WTC11 (cell line): ENCODE data around the gene NLGN1. TPM values are rescaled to one million over a fixed set of nuclear protein-coding genes. Genes with fewer than 3 reads are reported as not detected.

Source experiments
- ATAC-seq: fragments of 200-7000 bp; cut with Tn5 transposase; 2 replicates; pipeline ENCODE4 v1.10.0; 2021; ENCODE audit warnings: mild to moderate bottlenecking, moderate library complexity
- CTCF ChIA-PET: fragments of 300-600 bp; sonication (Branson Sonifier 250); formaldehyde crosslinking; loops from one replicate; lab custom pipeline; 2021; ENCODE audit warnings: antibody characterized with exemption; lab: Charles Lee
- POLR2A ChIA-PET: fragments of 350-600 bp; sonication (Branson Sonifier 250); formaldehyde crosslinking; loops from one replicate; lab custom pipeline; 2021; ENCODE audit warnings: antibody characterized with exemption; lab: Charles Lee
- DNase-seq: peaks from one replicate; pipeline ENCODE4 v3.0.0; 2021; ENCODE audit warnings: low spot score
- H3K27ac Mint-ChIP-seq: 2 replicates; pipeline ENCODE4 v1.8.0; 2021; ENCODE audit warnings: mixed read lengths
- H3K27me3 Mint-ChIP-seq: 2 replicates; pipeline ENCODE4 v1.8.0; 2021; ENCODE audit warnings: low read depth, mild to moderate bottlenecking, moderate library complexity, mixed read lengths
- H3K36me3 Mint-ChIP-seq: 2 replicates; pipeline ENCODE4 v1.8.0; 2021; ENCODE audit warnings: mixed read lengths
- H3K4me1 Mint-ChIP-seq: 2 replicates; pipeline ENCODE4 v1.8.0; 2022; ENCODE audit warnings: mixed read lengths
- H3K4me3 Mint-ChIP-seq: 2 replicates; pipeline ENCODE4 v1.8.0; 2021; ENCODE audit warnings: mild to moderate bottlenecking, moderate library complexity, mixed read lengths
- H3K9me3 Mint-ChIP-seq: 2 replicates; pipeline ENCODE4 v1.8.0; 2021; ENCODE audit warnings: mixed read lengths
- ESRRA ChIP-seq: sonication (generic); formaldehyde crosslinking; IDR thresholded peaks from 2 replicates; pipeline ENCODE4 v1.8.1; 2022; ENCODE audit warnings: mild to moderate bottlenecking, missing genetic modification reagents, borderline replicate concordance
- FOXK1 ChIP-seq: sonication (generic); formaldehyde crosslinking; IDR thresholded peaks from 2 replicates; pipeline ENCODE4 v1.8.0; 2022; ENCODE audit warnings: mild to moderate bottlenecking, moderate library complexity, missing genetic modification reagents
- JUN ChIP-seq: sonication (generic); formaldehyde crosslinking; IDR thresholded peaks from 2 replicates; pipeline ENCODE4 v1.8.0; 2023; ENCODE audit warnings: mild to moderate bottlenecking, missing genetic modification reagents
- NR2C2 ChIP-seq: sonication (generic); formaldehyde crosslinking; IDR thresholded peaks from 2 replicates; pipeline ENCODE4 v1.8.0; 2022; ENCODE audit warnings: mild to moderate bottlenecking, missing genetic modification reagents
- RELA ChIP-seq: sonication (generic); formaldehyde crosslinking; IDR thresholded peaks from 2 replicates; pipeline ENCODE4 v1.8.1; 2022; ENCODE audit warnings: missing genetic modification reagents, mild to moderate bottlenecking, borderline replicate concordance
- TCF7 ChIP-seq: sonication (generic); formaldehyde crosslinking; IDR thresholded peaks from 2 replicates; pipeline ENCODE4 v1.8.0; 2022; ENCODE audit warnings: mild to moderate bottlenecking, low read depth, missing genetic modification reagents, moderate library complexity
- TEAD4 ChIP-seq: sonication (generic); formaldehyde crosslinking; IDR thresholded peaks from 2 replicates; pipeline ENCODE4 v1.8.0; 2022; ENCODE audit warnings: mild to moderate bottlenecking, missing genetic modification reagents
- TP53 ChIP-seq: sonication (generic); formaldehyde crosslinking; IDR thresholded peaks from 2 replicates; pipeline ENCODE4 v1.8.1; 2023; ENCODE audit warnings: mild to moderate bottlenecking, missing genetic modification reagents
- ZNF121 ChIP-seq: sonication (generic); formaldehyde crosslinking; IDR thresholded peaks from 2 replicates; pipeline ENCODE4 v1.8.0; 2023; ENCODE audit warnings: missing genetic modification reagents
- ZNF138 ChIP-seq: sonication (generic); formaldehyde crosslinking; conservative IDR thresholded peaks from 2 replicates; pipeline ENCODE4 v1.8.1; 2022; ENCODE audit warnings: mild to moderate bottlenecking, moderate library complexity, missing genetic modification reagents
- total RNA-seq: library from RNA; stranded (reverse); gene quantifications from 3 replicates; pipeline ENCODE4 v1.2.3, GENCODE V29; 2021
- TF ChIP-seq, protein P1 (sequence below): fragments of 250-450 bp; sonication (Bioruptor Pico); conservative IDR thresholded peaks from 2 replicates; pipeline ENCODE4 v1.9.0; 2021; ENCODE audit warnings: mild to moderate bottlenecking
- TF ChIP-seq, protein P2 (sequence below): fragments of 250-450 bp; sonication (Bioruptor Pico); IDR thresholded peaks from 2 replicates; pipeline ENCODE4 v1.9.0; 2021; ENCODE audit warnings: moderate library complexity, mild to moderate bottlenecking, inconsistent platforms, borderline replicate concordance
- TF ChIP-seq, protein P3 (sequence below): sonication (generic); formaldehyde crosslinking; IDR thresholded peaks from 2 replicates; pipeline ENCODE4 v1.8.1; 2023; ENCODE audit warnings: mild to moderate bottlenecking, missing genetic modification reagents
- TF ChIP-seq, protein P4 (sequence below): sonication (generic); formaldehyde crosslinking; IDR thresholded peaks from 2 replicates; pipeline ENCODE4 v1.8.1; 2022; ENCODE audit warnings: low read depth, missing genetic modification reagents, borderline replicate concordance
- TF ChIP-seq, protein P5 (sequence below): fragments of 250-450 bp; sonication (Bioruptor Pico); IDR thresholded peaks from 2 replicates; pipeline ENCODE4 v1.9.0; 2021; ENCODE audit warnings: mild to moderate bottlenecking, borderline replicate concordance
- TF ChIP-seq, protein P6 (sequence below): fragments of 200-600 bp; IDR thresholded peaks from 2 replicates; pipeline ENCODE4 v1.8.0; 2022; ENCODE audit warnings: antibody characterized with exemption
- TF ChIP-seq, protein P7 (sequence below): sonication (generic); formaldehyde crosslinking; IDR thresholded peaks from 2 replicates; pipeline ENCODE4 v1.8.1; 2022; ENCODE audit warnings: low read depth, mild to moderate bottlenecking, moderate library complexity, missing genetic modification reagents, borderline replicate concordance
- TF ChIP-seq, protein P8 (sequence below): sonication (generic); formaldehyde crosslinking; IDR thresholded peaks from 2 replicates; pipeline ENCODE4 v1.8.1; 2023; ENCODE audit warnings: mild to moderate bottlenecking, moderate library complexity, missing genetic modification reagents
- TF ChIP-seq, protein P9 (sequence below): sonication (generic); formaldehyde crosslinking; IDR thresholded peaks from 2 replicates; pipeline ENCODE4 v1.8.1; 2023; ENCODE audit warnings: mild to moderate bottlenecking, missing genetic modification reagents, moderate library complexity

The NLGN1 gene
- total RNA-seq, 1 experiment from 2014 or later = 12.4 TPM

DNA sequence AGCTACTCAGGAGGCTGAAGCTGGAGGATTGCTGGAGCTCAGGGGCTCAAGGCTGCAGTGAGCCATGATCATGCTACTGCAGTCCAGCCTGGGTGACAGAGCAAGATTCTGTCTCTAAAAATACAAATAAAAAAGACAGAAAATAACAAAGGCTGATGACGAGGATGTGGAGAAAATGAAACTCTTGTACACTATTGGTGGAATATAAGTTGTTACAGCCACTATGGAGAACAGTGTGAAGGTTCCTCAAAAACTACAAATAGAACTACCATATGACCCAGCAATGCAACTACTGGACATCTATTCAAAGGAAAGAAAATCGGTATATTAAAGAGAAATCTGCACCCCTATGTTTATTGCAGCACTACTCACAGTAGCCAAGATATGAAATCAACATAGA is 934.8 kb downstream of the NLGN1 start (continued):
- TF ChIP-seq, protein P1, sequence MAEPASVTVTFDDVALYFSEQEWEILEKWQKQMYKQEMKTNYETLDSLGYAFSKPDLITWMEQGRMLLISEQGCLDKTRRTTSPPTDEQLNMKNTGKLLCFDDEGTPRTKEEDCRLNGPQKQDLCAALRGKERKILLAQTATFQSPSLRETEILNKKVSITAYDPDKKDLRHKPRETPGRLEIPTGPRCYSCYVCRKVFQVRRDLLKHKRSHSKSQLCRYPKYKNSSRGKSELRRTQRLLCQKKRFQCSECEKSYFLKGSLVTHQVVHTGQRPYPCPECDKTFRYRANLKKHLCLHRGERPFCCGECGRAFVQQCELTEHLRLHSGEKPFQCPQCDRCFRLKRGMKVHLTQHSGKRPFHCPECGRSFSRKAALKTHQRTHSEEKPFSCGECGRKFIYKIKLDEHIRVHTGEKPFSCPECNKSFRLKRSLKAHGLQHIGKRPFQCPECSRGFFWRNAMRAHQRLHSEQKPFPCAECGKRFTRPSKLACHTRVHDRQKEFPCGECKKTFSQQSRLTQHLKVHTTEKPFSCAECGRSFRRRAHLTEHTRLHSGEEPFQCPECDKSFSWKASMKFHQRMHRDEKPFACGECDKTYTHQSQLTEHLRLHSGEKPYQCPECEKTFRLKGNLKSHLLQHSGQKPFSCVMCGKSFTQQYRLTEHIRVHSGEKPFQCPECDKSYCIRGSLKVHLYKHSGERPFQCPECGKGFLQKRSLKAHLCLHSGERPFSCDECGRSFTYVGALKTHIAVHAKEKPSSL (CRISPR knock-in tag) = no peak
- TF ChIP-seq, protein P2, sequence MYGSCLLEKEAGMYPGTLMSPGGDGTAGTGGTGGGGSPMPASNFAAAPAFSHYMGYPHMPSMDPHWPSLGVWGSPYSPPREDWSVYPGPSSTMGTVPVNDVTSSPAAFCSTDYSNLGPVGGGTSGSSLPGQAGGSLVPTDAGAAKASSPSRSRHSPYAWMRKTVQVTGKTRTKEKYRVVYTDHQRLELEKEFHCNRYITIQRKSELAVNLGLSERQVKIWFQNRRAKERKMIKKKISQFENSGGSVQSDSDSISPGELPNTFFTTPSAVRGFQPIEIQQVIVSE (CRISPR knock-in tag) = no peak
- TF ChIP-seq, protein P3, sequence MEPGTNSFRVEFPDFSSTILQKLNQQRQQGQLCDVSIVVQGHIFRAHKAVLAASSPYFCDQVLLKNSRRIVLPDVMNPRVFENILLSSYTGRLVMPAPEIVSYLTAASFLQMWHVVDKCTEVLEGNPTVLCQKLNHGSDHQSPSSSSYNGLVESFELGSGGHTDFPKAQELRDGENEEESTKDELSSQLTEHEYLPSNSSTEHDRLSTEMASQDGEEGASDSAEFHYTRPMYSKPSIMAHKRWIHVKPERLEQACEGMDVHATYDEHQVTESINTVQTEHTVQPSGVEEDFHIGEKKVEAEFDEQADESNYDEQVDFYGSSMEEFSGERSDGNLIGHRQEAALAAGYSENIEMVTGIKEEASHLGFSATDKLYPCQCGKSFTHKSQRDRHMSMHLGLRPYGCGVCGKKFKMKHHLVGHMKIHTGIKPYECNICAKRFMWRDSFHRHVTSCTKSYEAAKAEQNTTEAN = no peak
- TF ChIP-seq, protein P4, sequence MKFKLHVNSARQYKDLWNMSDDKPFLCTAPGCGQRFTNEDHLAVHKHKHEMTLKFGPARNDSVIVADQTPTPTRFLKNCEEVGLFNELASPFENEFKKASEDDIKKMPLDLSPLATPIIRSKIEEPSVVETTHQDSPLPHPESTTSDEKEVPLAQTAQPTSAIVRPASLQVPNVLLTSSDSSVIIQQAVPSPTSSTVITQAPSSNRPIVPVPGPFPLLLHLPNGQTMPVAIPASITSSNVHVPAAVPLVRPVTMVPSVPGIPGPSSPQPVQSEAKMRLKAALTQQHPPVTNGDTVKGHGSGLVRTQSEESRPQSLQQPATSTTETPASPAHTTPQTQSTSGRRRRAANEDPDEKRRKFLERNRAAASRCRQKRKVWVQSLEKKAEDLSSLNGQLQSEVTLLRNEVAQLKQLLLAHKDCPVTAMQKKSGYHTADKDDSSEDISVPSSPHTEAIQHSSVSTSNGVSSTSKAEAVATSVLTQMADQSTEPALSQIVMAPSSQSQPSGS = no peak
- TF ChIP-seq, protein P5, sequence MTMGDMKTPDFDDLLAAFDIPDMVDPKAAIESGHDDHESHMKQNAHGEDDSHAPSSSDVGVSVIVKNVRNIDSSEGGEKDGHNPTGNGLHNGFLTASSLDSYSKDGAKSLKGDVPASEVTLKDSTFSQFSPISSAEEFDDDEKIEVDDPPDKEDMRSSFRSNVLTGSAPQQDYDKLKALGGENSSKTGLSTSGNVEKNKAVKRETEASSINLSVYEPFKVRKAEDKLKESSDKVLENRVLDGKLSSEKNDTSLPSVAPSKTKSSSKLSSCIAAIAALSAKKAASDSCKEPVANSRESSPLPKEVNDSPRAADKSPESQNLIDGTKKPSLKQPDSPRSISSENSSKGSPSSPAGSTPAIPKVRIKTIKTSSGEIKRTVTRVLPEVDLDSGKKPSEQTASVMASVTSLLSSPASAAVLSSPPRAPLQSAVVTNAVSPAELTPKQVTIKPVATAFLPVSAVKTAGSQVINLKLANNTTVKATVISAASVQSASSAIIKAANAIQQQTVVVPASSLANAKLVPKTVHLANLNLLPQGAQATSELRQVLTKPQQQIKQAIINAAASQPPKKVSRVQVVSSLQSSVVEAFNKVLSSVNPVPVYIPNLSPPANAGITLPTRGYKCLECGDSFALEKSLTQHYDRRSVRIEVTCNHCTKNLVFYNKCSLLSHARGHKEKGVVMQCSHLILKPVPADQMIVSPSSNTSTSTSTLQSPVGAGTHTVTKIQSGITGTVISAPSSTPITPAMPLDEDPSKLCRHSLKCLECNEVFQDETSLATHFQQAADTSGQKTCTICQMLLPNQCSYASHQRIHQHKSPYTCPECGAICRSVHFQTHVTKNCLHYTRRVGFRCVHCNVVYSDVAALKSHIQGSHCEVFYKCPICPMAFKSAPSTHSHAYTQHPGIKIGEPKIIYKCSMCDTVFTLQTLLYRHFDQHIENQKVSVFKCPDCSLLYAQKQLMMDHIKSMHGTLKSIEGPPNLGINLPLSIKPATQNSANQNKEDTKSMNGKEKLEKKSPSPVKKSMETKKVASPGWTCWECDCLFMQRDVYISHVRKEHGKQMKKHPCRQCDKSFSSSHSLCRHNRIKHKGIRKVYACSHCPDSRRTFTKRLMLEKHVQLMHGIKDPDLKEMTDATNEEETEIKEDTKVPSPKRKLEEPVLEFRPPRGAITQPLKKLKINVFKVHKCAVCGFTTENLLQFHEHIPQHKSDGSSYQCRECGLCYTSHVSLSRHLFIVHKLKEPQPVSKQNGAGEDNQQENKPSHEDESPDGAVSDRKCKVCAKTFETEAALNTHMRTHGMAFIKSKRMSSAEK (CRISPR knock-in tag) = no peak

DNA sequence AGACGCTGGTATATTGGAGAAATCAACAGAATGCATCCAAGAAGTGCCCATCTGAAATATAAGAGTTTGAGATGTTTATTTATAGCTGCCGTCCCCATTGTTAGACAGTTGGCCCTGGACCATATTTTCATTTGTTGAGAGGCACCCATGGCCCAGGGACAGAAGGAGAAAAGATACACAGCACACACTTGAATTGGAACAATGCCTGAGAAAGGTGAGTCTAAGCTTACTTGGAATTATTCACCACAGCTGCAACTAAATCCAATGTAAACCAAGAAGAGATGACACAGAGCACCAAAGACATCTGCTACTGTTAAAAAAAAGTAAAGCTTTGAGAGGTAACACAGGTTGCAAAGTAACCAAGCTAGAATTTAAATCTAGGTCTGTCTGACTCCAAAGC is 936.1 kb downstream of the NLGN1 start:
- ATAC-seq (no peak), DNase-seq (no peak)
- Mint-ChIP-seq H3K27ac (no peak overlapping the region), H3K36me3 (peaks cover 2% of the 10 kb centered on the region), H3K9me3 (peaks cover 20% of the 10 kb centered on the region), H3K4me3 (no peak overlapping the region), H3K27me3 (peaks cover 6% of the 10 kb centered on the region), H3K4me1 (peaks cover 28% of the 10 kb centered on the region)
- POLR2A ChIA-PET = no interaction called here
- CTCF ChIA-PET = no interaction called here
- TF ChIP-seq TP53 (CRISPR knock-in tag) (no peak), JUN (no peak), ZNF121 (CRISPR knock-in tag) (no peak), TCF7 (CRISPR knock-in tag) (no peak), NR2C2 (CRISPR knock-in tag) (no peak), ZNF138 (CRISPR knock-in tag) (no peak), ESRRA (no peak), TEAD4 (no peak), RELA (CRISPR knock-in tag) (no peak), FOXK1 (CRISPR knock-in tag) (no peak)
- TF ChIP-seq, protein P6, sequence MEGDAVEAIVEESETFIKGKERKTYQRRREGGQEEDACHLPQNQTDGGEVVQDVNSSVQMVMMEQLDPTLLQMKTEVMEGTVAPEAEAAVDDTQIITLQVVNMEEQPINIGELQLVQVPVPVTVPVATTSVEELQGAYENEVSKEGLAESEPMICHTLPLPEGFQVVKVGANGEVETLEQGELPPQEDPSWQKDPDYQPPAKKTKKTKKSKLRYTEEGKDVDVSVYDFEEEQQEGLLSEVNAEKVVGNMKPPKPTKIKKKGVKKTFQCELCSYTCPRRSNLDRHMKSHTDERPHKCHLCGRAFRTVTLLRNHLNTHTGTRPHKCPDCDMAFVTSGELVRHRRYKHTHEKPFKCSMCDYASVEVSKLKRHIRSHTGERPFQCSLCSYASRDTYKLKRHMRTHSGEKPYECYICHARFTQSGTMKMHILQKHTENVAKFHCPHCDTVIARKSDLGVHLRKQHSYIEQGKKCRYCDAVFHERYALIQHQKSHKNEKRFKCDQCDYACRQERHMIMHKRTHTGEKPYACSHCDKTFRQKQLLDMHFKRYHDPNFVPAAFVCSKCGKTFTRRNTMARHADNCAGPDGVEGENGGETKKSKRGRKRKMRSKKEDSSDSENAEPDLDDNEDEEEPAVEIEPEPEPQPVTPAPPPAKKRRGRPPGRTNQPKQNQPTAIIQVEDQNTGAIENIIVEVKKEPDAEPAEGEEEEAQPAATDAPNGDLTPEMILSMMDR = no peak
- TF ChIP-seq, protein P7, sequence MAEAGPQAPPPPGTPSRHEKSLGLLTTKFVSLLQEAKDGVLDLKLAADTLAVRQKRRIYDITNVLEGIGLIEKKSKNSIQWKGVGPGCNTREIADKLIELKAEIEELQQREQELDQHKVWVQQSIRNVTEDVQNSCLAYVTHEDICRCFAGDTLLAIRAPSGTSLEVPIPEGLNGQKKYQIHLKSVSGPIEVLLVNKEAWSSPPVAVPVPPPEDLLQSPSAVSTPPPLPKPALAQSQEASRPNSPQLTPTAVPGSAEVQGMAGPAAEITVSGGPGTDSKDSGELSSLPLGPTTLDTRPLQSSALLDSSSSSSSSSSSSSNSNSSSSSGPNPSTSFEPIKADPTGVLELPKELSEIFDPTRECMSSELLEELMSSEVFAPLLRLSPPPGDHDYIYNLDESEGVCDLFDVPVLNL (CRISPR knock-in tag) = no peak
- TF ChIP-seq, protein P8, sequence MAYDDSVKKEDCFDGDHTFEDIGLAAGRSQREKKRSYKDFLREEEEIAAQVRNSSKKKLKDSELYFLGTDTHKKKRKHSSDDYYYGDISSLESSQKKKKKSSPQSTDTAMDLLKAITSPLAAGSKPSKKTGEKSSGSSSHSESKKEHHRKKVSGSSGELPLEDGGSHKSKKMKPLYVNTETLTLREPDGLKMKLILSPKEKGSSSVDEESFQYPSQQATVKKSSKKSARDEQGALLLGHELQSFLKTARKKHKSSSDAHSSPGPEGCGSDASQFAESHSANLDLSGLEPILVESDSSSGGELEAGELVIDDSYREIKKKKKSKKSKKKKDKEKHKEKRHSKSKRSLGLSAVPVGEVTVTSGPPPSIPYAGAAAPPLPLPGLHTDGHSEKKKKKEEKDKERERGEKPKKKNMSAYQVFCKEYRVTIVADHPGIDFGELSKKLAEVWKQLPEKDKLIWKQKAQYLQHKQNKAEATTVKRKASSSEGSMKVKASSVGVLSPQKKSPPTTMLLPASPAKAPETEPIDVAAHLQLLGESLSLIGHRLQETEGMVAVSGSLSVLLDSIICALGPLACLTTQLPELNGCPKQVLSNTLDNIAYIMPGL (CRISPR knock-in tag) = no peak
- TF ChIP-seq, protein P9, sequence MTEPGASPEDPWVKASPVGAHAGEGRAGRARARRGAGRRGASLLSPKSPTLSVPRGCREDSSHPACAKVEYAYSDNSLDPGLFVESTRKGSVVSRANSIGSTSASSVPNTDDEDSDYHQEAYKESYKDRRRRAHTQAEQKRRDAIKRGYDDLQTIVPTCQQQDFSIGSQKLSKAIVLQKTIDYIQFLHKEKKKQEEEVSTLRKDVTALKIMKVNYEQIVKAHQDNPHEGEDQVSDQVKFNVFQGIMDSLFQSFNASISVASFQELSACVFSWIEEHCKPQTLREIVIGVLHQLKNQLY (CRISPR knock-in tag) = no peak
